Prostate gland (tissue), 1 donor: ENCODE results near the gene P3H2.

Experiments used
- POLR2A ChIP-seq: fragments of 450-650 bp; IDR thresholded peaks from one replicate; pipeline ENCODE4 v1.6.1; 2016; ENCODE audit warnings: antibody characterized with exemption, mild to moderate bottlenecking
- POLR2AphosphoS5 ChIP-seq: sonication (generic); formaldehyde crosslinking; IDR thresholded peaks from one replicate; pipeline ENCODE4 v1.6.1; 2017; ENCODE audit warnings: antibody characterized with exemption

GRCh38 chr3:189937302-189938127 is 183.2 kb downstream of the P3H2 start:
- TF ChIP-seq POLR2A (no peak), POLR2AphosphoS5 (no peak)
